HG03565 (cell line): Measurements from ENCODE around the gene PPP2R2C.

Source experiments
- ATAC-seq: cut with Tn5 transposase; IDR thresholded peaks from one replicate; pipeline ENCODE4 v1.9.1; 2021; ENCODE audit warnings: mild to moderate bottlenecking, moderate library complexity; ENCODE audit not compliant: unreplicated experiment

The PPP2R2C gene

DNA sequence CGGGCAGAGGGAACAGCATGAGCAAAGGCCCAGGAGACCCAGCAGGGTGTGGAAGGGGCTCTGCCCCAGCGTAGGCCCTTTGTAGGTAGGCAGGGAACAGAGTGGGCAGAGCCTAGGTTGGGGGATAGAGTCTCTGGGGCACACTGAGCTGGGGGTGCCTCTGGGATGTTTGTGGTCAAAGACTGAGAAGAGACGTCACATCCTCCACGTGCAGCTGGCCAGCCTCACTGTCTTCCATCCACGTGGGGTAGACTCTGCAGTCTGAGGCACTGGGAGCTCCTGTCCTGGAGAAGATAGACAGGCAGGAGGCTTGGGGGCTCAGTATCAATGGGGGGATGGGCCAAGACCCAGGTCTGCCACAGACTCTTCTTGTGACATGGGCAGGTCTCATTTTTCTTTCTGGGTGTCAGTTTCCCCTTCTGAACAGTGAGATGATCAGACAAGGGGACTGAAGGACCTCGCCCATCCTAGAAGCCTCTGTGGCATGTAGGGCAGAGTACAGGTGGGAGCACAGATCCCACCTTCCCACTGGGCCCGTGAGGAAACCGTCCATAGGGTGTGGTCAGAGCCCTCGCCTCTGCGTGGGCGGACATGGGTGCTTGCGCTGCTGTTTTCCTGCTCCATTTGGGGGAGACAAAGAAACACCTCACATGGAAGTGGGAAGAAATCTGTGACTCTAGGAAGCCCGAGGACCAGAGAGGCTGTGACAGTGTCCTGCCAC is 179.9 kb downstream of the PPP2R2C start:
- ATAC-seq: no peak

DNA sequence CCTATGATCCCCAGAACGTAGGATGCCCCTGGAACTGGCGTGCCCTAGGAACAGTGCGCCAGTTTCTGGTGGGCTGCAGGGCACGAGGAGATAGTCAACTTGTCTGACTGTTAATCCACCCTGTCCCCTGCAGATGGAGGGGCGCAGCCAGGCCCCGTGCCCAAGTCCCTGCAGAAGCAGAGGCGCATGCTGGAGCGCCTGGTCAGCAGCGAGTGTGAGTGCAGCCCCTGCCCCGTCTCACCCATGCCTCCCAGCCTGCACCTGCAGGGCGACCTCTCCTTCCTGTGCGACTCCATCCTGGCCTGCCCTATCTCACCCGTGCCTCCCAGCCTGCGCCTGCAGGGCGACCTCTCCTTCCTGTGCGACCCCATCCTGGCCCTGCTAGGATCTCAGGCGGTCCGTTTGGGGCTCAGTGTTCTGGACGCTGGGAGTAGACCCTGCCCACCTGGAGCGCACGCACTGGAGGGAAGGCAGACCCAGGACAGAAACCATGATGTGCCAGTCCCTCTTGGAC is 180.6 kb downstream of the PPP2R2C start:
- ATAC-seq: no peak

- no peak for ATAC-seq
Observed at GRCh38 chr4:6290769-6291547, 181.5 kb downstream of the PPP2R2C start.

DNA sequence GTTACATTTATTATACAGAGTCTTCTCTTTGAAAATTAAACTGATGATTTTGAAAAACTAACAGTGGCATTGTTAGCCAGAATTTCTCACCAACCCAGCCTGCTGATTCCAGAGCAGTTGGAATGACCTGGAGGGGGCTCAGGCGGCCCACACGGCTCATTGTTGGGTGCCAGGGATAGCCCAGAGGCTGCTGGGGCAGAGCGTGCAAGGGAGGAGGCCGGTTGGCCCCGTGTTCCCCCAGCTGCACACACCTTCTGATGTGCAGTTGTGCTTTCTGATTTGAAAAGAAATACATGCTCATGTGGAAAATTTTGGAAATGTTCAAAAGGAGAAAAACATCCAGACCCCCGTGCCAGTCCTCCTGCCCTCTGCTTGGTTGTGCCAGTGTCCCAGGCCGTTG is 182.2 kb downstream of the PPP2R2C start:
- no peak for ATAC-seq

DNA sequence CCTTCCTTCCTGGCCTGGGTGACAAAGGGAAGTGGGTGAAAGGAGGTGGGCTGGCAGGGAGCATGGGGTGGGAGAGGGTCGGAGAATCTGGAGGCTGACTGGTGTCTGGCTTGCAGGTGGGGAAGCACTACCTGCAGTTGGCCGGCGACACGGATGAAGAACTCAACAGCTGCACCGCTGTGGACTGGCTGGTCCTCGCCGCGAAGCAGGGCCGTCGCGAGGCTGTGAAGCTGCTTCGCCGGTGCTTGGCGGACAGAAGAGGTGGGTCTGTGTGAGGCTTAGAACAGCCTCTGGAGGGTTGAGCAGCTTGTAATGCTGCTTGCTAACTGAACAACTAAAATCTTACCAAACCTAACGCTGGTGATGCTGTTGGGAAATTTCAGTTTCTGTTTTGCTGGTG is 183.5 kb downstream of the PPP2R2C start:
- ATAC-seq: no peak

- ATAC-seq: no peak
Observed at GRCh38 chr4:6288342-6288741, 184.1 kb downstream of the PPP2R2C start.

DNA sequence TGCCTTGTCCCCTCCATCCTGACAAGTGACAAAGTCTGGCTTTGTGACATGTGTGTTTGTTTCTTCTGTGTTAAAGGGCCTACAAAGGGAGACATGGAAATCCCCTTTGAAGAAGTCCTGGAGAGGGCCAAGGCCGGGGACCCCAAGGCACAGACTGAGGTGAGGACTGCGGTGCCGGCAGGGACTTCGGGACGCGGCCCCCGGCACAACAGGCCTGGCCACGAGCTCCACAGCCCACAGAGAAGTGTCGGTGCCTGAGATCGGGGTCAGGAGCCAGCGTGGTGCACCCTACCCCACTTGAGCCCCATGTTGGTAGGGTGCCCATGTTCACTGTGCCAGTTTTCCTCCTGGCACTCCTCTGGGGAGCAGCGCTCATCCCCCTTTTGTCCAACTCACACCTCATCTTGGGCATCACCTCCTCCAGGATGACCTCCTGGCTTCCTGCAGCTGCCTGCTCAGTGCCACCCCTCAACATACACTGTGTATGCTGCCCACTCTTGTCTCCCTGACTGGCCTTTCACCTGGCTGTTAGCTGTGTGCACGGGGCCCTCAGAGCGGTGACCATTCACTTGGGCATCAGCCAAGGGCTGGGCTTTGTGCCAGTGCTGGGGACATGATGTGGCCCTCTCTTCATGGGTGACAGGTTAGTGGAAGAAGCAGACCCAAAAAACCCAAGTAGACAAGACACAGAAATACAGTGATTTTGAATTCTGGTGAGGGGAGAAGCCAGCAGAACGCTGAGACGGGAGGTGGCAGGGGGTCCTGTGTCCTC is 185.2 kb downstream of the PPP2R2C start:
- ATAC-seq: no peak

GRCh38 chr4:6283282-6283681 is 189.1 kb downstream of the PPP2R2C start:
- ATAC-seq: no peak

- no peak for ATAC-seq
Observed at GRCh38 chr4:6282314-6282771, 190.1 kb downstream of the PPP2R2C start.

DNA sequence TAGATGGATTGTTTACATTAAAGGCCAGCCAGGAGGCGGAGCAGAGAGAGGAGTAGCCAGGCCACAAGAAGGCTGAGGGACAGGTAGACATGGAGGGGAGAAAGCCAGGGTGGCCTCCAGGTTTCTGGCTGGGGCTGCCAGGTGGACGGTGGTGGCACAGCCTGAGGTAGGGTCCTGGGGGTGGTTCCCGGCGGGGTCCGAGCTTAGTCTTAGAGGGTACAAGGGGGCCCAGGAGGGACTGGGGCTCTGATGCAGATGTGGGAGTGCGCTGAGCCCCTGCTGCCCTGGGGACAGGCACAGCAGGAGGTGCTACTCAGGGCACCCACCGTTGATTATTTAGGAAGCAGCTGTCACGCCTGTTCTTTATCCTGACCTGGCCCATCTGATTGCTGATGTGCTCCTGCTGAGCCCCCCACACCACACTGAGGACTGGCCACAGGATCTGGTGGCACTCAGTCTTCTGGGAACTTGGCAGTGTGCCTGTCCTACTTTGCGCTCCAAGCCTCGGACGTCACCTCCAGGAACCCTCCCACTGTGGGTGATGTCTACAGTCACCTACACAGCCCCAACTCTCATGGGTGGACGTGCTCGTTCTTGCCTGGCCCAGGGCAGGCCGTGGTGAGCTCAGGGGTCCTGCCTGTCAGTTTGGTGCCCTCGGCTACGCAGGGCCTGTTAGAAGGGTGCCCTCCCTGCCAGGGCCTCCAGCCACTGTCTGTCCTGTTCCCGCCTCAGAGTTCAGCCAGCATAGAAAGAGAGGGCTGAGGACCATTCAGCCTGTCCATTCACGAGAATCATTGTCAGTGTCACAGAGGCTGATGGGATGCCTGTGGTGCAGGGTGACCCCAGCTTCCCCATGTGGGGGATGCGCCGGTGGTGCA is 190.7 kb downstream of the PPP2R2C start:
- ATAC-seq: no peak

GRCh38 chr4:6280365-6280996 is 191.9 kb downstream of the PPP2R2C start:
- no peak for ATAC-seq

DNA sequence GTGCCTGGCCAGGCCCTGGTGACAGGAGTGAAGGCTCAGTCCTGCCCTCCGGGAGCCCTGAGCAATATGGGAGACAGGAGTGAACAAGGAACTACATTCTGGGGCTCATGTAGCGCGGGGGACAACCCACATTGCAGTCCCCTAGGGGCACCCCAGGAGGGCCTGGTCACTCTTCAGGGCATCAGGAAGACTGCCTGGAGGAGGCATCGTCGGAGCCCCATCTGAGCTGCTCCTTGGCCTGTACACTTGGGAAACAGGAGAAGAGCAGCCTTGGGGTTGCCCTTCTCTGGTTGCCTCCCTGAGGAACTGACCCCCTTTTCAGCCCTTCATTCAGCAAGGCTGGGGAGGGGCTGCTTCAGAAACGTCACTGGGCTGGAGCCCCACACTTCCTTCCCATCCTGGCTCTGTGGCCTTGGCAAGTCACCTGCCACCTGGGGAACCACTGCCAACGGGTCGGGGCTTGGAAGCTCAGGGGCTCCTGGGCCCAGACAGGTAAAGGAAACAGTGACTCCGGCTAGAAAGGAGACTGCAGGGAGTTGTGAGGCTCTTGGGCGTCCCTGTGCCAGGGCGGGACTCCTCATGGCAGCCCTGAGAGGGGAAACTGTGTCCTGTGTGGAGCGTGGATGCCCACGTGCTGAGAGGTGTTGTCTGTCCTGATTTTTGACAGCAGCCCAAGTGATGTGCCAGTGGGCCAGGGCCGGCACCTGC is 192.7 kb downstream of the PPP2R2C start:
- ATAC-seq: no peak

DNA sequence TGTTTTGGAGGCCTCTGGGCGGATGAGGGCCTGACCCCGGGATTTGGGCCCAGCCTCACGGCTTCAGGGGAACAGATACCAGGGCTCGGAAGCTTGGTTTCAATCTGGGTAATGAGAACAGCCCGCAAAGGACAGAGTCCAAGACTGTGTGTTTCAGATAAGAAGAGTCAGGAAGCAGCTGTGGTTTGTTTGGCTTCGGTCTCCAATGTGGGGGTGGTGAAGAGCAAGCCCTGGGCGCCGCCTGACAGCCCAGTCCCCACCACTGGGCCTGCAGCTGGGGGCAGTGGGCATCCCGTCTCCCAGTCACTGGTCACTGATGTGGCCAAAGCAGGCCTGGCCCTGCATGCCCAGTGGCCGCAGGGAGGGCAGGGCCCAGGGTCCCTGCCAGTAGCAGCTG is 193.6 kb downstream of the PPP2R2C start:
- ATAC-seq: peak; percentile 93

- ATAC-seq: no peak
Observed at GRCh38 chr4:6277935-6278800, 194.2 kb downstream of the PPP2R2C start.

- no peak for ATAC-seq
Observed at GRCh38 chr4:6277139-6277802, 195.1 kb downstream of the PPP2R2C start.

GRCh38 chr4:6275898-6276806 is 196.3 kb downstream of the PPP2R2C start:
- no peak for ATAC-seq

GRCh38 chr4:6275351-6275750 is 197.1 kb downstream of the PPP2R2C start:
- ATAC-seq: no peak
